Measurements from ENCODE around the gene TUB.

DNA sequence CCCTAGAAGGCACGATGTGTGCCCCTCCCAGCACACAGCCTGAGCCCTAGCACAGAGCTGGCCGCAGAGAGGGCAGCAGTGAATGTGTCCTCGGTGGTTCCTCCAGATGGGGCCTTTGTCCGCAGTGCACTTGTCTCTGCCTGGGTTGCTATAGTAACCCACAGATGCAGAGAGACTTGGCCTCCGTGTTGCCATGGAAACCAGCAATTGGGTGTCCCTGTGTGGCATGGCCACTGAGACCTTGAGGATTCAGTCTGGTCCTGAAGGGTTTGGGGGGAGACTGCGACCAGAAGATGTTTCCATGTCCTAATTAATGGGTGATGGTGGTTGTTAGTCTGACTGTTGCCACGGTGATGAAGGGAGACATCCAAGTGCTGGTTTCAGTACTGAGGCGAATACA, 42.6 kb upstream of the TUB start:
- TF ChIP-seq, protein P1, sequence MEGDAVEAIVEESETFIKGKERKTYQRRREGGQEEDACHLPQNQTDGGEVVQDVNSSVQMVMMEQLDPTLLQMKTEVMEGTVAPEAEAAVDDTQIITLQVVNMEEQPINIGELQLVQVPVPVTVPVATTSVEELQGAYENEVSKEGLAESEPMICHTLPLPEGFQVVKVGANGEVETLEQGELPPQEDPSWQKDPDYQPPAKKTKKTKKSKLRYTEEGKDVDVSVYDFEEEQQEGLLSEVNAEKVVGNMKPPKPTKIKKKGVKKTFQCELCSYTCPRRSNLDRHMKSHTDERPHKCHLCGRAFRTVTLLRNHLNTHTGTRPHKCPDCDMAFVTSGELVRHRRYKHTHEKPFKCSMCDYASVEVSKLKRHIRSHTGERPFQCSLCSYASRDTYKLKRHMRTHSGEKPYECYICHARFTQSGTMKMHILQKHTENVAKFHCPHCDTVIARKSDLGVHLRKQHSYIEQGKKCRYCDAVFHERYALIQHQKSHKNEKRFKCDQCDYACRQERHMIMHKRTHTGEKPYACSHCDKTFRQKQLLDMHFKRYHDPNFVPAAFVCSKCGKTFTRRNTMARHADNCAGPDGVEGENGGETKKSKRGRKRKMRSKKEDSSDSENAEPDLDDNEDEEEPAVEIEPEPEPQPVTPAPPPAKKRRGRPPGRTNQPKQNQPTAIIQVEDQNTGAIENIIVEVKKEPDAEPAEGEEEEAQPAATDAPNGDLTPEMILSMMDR (IDR thresholded peaks at IDR 0.05; ENCODE audit: insufficient read depth, low read length, poor library complexity, severe bottlenecking): no peak
- no peak for TF ChIP-seq EZH2phosphoT487 (conservative IDR thresholded peaks at IDR 0.05; ENCODE audit: low read length)

Data from SU-DHL-6 (cell line).